ENCODE measurements around the gene AMPD2.

DNA sequence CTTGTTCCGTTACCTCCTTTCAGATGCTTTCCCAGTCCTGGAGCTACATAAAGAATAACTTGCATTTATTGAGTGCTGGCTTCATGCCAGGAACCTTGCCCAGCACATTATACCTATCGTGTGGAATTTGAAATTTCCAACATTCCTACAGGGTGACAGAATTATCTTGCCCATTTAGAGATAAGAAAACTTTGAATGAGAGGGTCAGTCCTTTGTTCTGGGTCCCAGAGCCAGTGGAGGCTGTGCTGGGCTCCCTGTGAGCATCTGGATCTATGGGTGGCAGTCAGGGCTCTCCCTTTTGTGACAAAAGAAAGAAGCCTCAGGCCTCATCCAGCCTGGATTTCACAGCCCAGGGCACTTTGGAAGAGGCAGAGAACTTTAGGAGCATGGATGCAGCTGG, 39.5 kb downstream of the AMPD2 start:
- TF ChIP-seq TCF4 (CRISPR knock-in tag; IDR thresholded peaks at IDR 0.05; ENCODE audit: borderline replicate concordance) (no peak), TOX (CRISPR knock-in tag; IDR thresholded peaks at IDR 0.05; ENCODE audit: borderline replicate concordance) (no peak), CREB5 (CRISPR knock-in tag; IDR thresholded peaks at IDR 0.05; ENCODE audit: low read depth) (no peak), OSR1 (CRISPR knock-in tag; IDR thresholded peaks at IDR 0.05) (no peak), ZNF70 (CRISPR knock-in tag; IDR thresholded peaks at IDR 0.05) (no peak), TSHZ2 (CRISPR knock-in tag; IDR thresholded peaks at IDR 0.05) (no peak), BACH2 (CRISPR knock-in tag; IDR thresholded peaks at IDR 0.05; ENCODE audit: borderline replicate concordance) (no peak), ZFP3 (CRISPR knock-in tag; IDR thresholded peaks at IDR 0.05) (no peak), PATZ1 (CRISPR knock-in tag; IDR thresholded peaks at IDR 0.05; ENCODE audit: borderline replicate concordance) (no peak)

Measured in SK-N-SH treated with all-trans-retinoic acid at 6 μM for 48 hours (cell line).